ENCODE results near the gene C11orf58.

C11orf58 gene

GRCh38 chr11:16769386-16769785 lies 30.9 kb downstream of the C11orf58 start:
- no peak for DNase-seq (ENCODE audit: low read depth)

DNA sequence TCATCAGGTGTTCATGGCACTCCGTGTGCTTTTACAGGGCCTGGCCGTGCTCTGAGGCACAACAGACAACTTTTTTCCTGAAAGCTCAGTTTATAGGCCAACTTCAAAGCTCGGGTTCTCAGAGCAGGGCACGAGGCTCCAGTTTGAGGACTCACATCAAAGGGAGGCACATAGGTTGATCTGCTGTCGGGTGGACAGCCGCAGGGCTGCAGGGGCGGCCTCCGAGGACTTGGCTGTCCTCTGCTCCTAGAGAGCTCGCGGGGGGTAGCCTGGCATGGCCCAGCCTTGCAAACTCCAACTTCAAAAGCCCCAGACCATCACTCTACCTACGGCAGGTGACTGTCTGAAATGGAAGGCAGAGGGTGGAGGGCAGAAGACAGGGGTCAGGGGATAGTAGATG lies 31.6 kb downstream of the C11orf58 start:
- DNase-seq (ENCODE audit: low read depth): no peak

- DNase-seq (ENCODE audit: low read depth): no peak
Observed at GRCh38 chr11:16771350-16772140, 33.1 kb downstream of the C11orf58 start.

GRCh38 chr11:16772141-16772512 lies 33.7 kb downstream of the C11orf58 start:
- no peak for DNase-seq (ENCODE audit: low read depth)

DNA sequence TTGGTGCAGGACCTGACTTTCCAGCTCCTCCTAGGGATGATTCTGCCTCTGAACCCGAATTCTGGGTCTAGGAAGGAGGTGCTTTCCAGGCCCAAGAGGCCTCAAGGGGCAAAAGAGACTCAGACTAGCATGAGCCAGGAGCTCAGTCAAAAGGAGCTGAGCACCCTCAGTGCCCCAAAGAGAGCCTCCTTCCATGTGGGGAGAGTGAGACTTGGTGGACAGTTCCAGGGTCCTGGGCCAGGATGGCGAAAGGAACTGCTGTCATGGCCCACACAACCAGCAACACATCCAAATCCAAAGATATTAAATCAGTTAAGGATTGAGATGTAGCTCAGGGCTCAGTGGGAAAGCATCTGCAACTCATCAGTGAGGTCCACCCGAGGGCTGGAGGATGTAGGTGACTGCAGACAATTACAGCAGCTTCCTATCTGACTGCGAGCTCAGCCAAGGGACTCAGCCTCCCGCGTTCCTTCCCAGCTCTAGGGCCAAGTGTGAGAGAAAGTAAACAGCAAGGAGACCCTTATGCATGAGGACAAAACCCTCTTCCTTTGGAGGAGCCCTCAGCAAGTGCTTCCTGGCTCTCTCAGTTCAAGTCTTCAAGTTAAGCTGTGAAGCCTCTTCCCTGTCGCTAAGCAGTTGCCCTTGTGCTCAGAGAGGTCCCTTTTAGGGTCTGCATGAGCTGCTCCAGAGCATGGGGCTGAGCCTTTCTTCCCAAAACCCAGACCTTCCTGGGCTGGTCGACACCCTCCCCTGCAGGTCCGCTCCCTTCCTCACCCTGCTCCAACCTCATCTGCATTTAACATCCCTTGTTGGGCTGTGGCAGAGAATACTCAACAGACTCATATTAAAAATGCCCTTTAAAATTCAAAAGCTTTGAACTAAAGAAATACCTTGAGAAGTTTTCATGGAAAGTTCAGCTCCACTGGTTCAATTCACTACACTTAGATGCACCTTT lies 35.8 kb downstream of the C11orf58 start:
- DNase-seq (ENCODE audit: low read depth): no peak

DNA sequence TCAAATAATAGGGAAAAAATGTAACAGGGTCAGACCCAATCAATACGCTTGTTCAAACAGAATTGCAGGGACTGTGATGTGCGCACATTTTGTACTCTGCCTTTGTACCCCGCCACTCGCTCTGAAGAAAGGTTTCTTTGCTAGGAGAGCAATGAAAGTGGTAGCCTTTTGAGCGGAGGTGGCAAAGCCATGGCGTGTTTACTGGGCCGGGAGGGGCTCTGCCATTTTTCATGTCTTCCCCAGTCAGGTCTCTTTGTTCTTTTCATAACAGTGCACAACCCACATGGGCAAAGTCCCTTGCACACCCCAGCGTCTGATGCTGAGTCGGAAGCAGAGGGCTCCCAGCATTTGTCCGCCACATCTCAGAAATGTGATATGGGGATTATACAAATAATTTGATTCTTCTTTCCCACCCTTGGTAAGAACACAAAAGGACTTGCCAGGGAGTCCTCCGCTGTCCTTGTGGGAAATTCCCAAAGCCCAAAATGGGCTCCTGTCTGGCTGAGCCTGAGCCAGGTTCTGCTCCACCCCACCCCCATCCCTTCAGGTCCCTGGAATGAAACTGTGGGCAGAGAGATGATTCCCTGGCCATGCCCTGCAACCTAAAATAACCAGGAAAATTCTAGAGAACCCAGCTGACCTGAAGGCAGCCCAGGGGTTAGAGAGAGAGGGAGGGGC lies 36.6 kb downstream of the C11orf58 start:
- DNase-seq (ENCODE audit: low read depth): no peak

GRCh38 chr11:16775614-16776283 lies 37.3 kb downstream of the C11orf58 start:
- DNase-seq (ENCODE audit: low read depth): no peak

DNA sequence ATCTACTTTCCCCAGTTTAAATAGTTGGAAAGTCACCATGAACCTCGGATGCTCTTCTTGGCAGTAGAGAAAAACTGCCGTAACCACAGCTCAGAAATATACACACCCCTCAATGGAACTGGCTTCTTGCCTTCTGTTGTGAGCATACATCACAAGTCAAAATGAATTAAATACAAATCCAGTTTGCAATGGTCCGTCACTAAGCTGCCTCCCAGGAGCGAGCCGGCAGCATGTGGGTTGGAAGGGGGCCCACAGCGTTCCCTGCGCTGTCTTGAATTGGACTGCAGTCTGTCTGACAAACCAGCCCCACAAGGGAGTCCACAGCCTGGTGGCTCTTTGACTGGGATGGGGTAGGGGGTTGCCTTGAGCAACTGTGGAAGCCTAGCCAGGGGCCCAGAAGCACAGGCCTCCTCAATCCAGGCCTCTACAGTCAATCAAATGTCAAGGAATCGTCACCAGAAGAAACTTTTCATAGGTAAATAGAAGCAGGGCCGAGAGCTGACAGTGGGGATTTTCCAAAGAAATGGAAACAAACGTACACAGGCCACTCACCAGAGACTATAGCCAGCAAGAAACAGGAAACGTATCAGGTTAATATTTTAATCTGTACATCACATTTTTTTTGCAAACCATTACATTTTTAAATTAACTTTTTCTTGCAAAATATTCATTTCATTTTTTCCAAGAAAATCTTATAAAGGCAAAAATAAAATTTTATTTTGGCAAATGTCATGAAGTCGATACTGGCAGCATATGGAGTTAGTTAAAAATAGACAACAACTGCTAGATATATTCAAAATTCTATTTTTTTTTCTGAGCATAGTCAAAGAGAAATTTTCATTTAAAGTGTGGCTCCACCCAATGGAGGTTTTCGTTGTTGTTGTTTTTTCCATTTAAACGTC lies 38.5 kb downstream of the C11orf58 start:
- no peak for DNase-seq (ENCODE audit: low read depth)

DNA sequence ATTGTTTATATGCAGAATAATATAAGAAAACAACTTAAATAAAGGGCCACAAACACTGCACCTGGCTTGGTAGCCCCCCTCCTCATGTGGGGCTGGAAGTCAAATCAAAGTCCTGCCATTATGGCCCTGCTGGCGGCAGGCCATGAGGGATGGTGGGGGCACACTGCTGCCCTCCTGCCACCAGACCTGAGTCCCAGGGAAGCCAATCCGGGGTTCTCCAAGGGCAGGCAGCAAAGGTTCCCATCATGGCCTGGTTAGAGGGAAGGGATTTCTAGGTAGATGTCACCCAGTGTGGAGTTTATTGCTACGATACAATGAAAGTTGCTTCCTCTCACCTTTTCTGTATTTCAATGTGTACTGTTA lies 39.1 kb downstream of the C11orf58 start:
- DNase-seq (ENCODE audit: low read depth): no peak

GRCh38 chr11:16778286-16778685 lies 39.8 kb downstream of the C11orf58 start:
- DNase-seq (ENCODE audit: low read depth): no peak

DNA sequence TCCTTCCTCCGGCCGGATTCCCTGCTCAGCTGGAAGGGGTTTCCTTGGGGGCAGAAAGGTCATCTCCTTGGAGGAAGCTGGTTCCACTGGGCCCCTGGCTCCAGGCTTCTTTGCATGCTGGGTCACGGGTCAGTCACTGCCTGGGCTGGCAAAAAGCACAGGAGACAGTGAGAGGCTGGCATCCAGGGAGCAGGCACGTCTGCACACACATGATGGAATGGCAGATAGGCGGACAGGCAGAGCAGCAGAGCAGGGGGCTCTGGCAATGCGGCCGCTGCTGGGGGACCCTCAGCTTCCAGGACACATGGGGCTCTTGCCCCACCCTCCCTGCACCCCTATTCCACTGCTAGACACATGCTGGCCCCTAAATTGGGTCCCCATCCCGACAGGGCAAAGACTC lies 40.4 kb downstream of the C11orf58 start:
- no peak for DNase-seq (ENCODE audit: low read depth)

GRCh38 chr11:16779436-16779835 lies 41.0 kb downstream of the C11orf58 start:
- no peak for DNase-seq (ENCODE audit: low read depth)

DNA sequence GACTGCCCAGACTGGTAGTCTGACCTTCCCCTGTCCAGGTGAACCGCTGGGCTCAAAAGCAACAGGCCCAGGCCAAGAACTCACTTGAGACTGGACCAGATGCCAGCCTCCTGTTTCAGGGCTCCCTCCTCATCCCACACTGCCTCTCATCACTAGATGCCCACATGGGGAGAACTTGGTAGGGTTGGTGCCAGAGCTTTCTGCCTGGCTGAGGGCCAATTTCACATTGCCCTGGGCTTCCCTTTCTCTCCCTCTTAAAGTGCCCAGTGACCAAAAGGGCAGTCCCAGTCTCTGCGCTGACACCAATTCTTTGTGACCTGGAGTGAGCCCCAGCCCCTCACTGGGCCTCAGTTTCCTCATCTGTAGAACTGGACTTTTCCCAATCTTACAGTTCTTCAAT lies 41.7 kb downstream of the C11orf58 start:
- DNase-seq (ENCODE audit: low read depth): no peak

- DNase-seq (ENCODE audit: low read depth): no peak
Observed at GRCh38 chr11:16780698-16781550, 42.5 kb downstream of the C11orf58 start.

DNA sequence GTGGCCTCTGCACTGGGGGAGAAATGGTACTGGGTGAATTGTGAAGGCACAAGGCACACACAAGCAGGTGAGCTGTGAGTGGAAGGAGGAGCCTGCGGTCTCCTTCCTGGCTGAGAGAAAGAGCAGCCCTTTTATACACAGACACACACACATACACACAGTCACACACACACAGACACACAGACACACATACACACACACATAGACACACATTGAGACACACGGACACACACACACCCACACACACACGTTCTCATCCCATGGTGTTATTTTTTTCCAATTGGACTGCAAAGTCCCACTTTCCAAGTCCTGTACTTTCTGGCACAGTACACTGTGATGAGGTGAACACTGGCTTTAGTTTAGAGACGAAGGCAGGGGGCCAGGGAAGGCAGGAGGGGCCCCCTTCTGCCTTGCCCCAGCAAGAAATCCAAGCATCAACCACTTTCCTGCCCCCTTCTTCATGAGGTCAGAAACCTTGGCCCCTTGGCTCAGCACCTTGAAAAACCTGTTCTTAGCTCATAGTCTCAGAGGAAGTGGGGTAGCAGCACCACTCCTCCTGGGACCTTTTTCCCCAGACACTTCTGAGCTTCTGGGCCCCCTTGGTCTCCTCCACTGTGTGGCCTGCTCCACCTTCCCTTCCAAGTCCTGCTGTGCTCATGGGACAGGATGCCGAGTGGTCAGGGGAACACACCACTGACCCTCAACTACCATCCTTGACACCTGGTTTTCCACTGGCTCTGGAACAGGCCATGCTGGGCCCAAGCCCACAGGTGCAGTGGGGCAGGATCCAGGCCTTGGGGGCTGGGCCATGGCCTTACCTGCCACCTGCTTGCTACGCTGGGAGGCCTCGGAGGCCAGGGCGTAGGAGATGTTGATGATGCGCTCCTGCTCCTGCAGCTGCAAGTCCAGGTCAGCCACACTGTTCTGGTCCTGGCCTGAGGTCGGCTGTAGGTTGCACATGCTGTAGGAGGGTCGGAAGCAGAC lies 43.8 kb downstream of the C11orf58 start:
- DNase-seq (ENCODE audit: low read depth): no peak

DNA sequence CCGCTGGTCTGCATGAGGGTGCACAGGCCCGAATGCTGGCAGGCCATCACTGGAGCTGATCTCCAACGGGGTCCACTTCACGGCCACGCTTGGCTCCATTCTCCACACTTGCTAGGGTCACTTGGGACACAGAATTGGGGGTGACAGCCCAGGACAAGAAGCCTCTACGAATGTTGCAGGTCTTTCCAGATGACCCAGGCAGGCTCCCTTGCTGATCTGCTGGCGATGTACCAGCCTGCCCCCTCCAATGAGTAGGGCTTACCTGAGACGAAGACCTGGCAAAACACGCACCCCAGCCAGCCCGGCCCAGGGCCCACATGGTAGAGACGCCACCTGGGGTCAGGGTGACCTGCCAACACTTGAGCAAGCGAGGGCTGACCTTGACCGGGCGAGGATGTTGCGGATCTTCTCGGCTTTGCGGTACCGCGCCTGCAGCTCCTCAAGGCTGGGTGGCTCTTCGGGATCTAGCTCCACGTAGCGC lies 44.9 kb downstream of the C11orf58 start:
- DNase-seq (ENCODE audit: low read depth): no peak

- no peak for DNase-seq (ENCODE audit: low read depth)
Observed at GRCh38 chr11:16784097-16784496, 45.6 kb downstream of the C11orf58 start.

DNA sequence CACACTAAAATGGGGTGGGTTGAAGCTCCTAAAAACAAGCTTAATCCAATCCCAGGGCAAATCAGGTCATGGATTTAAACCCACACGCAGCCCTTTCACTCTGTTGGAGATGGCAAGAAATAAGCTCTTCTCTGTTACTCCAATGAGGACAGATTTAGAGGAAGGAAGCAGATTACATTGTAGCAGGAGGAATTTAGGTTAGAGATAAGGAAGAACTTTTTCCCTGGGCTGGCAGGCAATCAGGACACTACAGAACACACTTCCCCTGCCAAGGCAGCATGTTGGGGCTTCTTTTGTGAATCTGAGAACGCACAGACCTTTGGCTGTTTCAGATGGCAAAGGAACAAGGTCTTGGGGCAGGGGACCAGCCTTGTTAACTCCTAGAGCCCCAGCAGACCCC lies 46.2 kb downstream of the C11orf58 start:
- DNase-seq (ENCODE audit: low read depth): no peak

Data from HS-27A (cell line).